Left renal pelvis (tissue), 4 donors: ENCODE data around the gene DOC2B. TPM values are rescaled to one million over a fixed set of nuclear protein-coding genes. Genes with fewer than 3 reads are reported as not detected.
"Not testable (repeated sequence)": the region's sequence is repeated elsewhere in the genome, so short reads cannot be mapped to it uniquely, and the experiment has no call there.

ENCODE experiments used
- DNase-seq, 4 donors: peaks; one replicate each; pipeline ENCODE4 v3.0.0-alpha.2; 2013; ENCODE audit warnings: low read depth in 4 of 4, low spot score in 3 of 4
- polyA plus RNA-seq, 4 donors: library from polyadenylated mRNA; unstranded; fragments of 120-200 nt; gene quantifications; one replicate each; pipeline ENCODE4 v1.2.1, GENCODE V29; 2013; ENCODE audit not compliant: insufficient read length in 4 of 4

DOC2B gene
- polyA plus RNA-seq, 4 donors, result 5.6 to 89.6 (median 68.5) TPM

DNA sequence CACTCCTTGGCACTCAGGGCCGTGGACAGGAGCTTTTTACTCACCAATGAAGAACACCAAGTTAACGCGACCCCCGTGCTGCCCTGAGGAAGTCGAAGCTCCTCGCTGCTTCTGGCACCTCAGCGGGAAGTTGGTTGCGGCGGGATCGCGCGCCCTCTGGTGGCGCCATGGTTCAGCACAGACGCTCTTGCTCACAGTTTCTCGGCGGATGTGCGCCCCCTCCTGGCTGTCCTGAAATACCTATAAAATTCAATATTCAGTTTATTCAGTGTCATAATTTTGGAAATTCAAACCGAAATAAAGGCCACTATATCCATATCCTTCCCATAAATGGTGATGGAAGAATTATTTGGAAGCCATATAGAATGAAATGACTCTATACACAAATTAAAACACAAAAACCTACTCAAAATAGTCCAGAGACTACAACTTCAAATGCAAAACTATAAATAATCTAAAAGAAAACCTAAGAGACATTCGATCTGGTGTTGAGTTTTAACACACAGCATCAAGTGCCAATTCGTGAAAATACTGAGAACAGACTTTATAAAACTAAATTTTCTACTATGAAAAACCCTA, 63.0 kb downstream of the DOC2B start:
- DNase-seq, result not testable (repeated sequence)

DNA sequence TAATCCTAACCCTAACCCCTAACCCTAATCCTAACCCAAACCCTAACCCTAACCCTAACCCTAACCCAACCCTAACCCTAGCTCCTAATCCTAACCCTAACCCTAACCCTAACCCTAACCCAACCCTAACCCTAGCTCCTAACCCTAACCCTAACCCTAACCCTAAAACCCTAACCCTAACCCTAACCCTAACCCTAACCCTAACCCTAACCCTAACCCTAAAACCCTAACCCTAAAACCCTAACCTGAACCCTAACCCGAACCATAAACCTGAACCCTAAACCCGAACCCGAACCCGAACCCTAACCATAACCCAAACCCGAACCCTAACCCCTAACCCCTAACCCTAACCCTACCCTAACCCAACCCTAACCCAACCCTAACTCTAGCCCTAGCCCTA, 68.3 kb downstream of the DOC2B start:
- DNase-seq, result not testable (repeated sequence)

Other genes starting within 250 kb of the DOC2B start
- 1 to 10 TPM in 3 of 4 donors, not detected in 1; 1.8 to 2.5 (median 2.0) TPM for gene SCGB1C2, start 44.1 kb downstream of the DOC2B start, polyA plus RNA-seq
- gene RPH3AL, start 171.2 kb upstream of the DOC2B start, polyA plus RNA-seq, result 10 to 100 TPM in 3 of 4 donors, 1 to 10 TPM in 1; 3.1 to 24.7 (median 18.1) TPM